Loucy (cell line): ENCODE measurements around the gene WNK4.

Experiments
- H2AFZ ChIP-seq: fragments of 200-600 bp; sonication (generic); 2 replicates; pipeline ENCODE4 v1.6.0; 2016; ENCODE audit warnings: antibody characterized with exemption, mild to moderate bottlenecking, low read length, moderate library complexity
- H3F3A ChIP-seq: fragments of 200-600 bp; 2 replicates; pipeline ENCODE4 v1.6.0; 2016; ENCODE audit warnings: antibody characterized with exemption, low read depth, mild to moderate bottlenecking
- H3K27me3 ChIP-seq: fragments of 200-600 bp; sonication (generic); 2 replicates; pipeline ENCODE4 v1.6.1; 2014; ENCODE audit warnings: low read length, mild to moderate bottlenecking; ENCODE audit not compliant: insufficient read depth, poor library complexity, severe bottlenecking
- H3K36me3 ChIP-seq: fragments of 200-600 bp; sonication (generic); 2 replicates; pipeline ENCODE4 v1.6.1; 2016; ENCODE audit warnings: low read length; ENCODE audit not compliant: insufficient read depth
- H3K4me1 ChIP-seq: fragments of 200-600 bp; sonication (generic); 2 replicates; pipeline ENCODE4 v1.5.1; 2014; ENCODE audit warnings: low read length, mild to moderate bottlenecking; ENCODE audit not compliant: insufficient read depth, poor library complexity, severe bottlenecking
- H3K4me2 ChIP-seq: fragments of 200-600 bp; sonication (generic); 2 replicates; pipeline ENCODE4 v1.6.0; 2014; ENCODE audit warnings: antibody characterized with exemption, low read length, low read depth, mild to moderate bottlenecking; ENCODE audit not compliant: poor library complexity, severe bottlenecking
- H3K4me3 ChIP-seq: fragments of 200-600 bp; sonication (generic); 2 replicates; pipeline ENCODE4 v1.5.1; 2014; ENCODE audit warnings: low read length, mild to moderate bottlenecking, mixed read lengths; ENCODE audit not compliant: poor library complexity, severe bottlenecking
- H3K79me2 ChIP-seq: fragments of 200-600 bp; sonication (generic); 2 replicates; pipeline ENCODE4 v1.6.1; 2014; ENCODE audit warnings: low read length; ENCODE audit not compliant: insufficient read depth
- H3K9ac ChIP-seq: fragments of 200-600 bp; sonication (generic); 2 replicates; pipeline ENCODE4 v1.6.0; 2014; ENCODE audit warnings: mild to moderate bottlenecking, low read depth, low read length, moderate library complexity; ENCODE audit not compliant: poor library complexity, severe bottlenecking
- H3K9me2 ChIP-seq: fragments of 200-600 bp; sonication (generic); replicated peaks from 2 replicates; pipeline ENCODE4 v1.6.1; 2016; ENCODE audit warnings: low read depth, low read length, mixed read lengths
- H3K9me3 ChIP-seq: fragments of 200-600 bp; sonication (generic); 2 replicates; pipeline ENCODE4 v1.6.1; 2014; ENCODE audit warnings: mild to moderate bottlenecking, antibody characterized with exemption, low read length, low read depth; ENCODE audit not compliant: insufficient read depth
- H4K20me1 ChIP-seq: fragments of 200-600 bp; sonication (generic); 2 replicates; pipeline ENCODE4 v1.6.0; 2014; ENCODE audit warnings: antibody characterized with exemption, low read length, mild to moderate bottlenecking; ENCODE audit not compliant: insufficient read depth, poor library complexity, severe bottlenecking
- CTCF ChIP-seq: fragments of 200-600 bp; sonication (generic); conservative IDR thresholded peaks from 2 replicates; pipeline ENCODE4 v1.5.1; 2014; ENCODE audit warnings: mild to moderate bottlenecking, antibody characterized with exemption, low read length
- EZH2phosphoT487 ChIP-seq: fragments of 200-600 bp; IDR thresholded peaks from 2 replicates; pipeline ENCODE4 v1.6.1; 2018; ENCODE audit warnings: antibody characterized with exemption, mild to moderate bottlenecking, moderate library complexity, borderline replicate concordance

The WNK4 gene

GRCh38 chr17:42841975-42842685 is 61.7 kb downstream of the WNK4 start:
- Histone ChIP-seq H3K36me3 (peaks cover 75% of the 10 kb centered on the region; the same call in 1 of the 2 replicates), H3K79me2 (peaks cover 7% of the 10 kb centered on the region; the same call in 1 of the 2 replicates), H4K20me1 (no peaks in the 10 kb centered on the region), H3K9me3 (no peaks in the 10 kb centered on the region), H3K27me3 (no peaks in the 10 kb centered on the region), H3K4me3 (no peak overlapping the region), H3K4me2 (no peak overlapping the region), H3K9me2 (no peaks in the 10 kb centered on the region), H3K4me1 (no peaks in the 10 kb centered on the region), H2AFZ (no peak overlapping the region), H3K9ac (no peak overlapping the region), H3F3A (no peaks in the 10 kb centered on the region)
- TF ChIP-seq CTCF (no peak), EZH2phosphoT487 (no peak)

- H3K79me2 ChIP-seq, result no peaks in the 10 kb centered on the region; the same call in 1 of the 2 replicates
- no peaks in the 10 kb centered on the region for H3K27me3 ChIP-seq
- H3K4me3 ChIP-seq, result no peak overlapping the region
- H3K36me3 ChIP-seq, result peaks cover 64% of the 10 kb centered on the region; the same call in 1 of the 2 replicates
- peak; percentile 81 for TF ChIP-seq CTCF
- no peak for TF ChIP-seq EZH2phosphoT487
- H3K9me3 ChIP-seq, result no peaks in the 10 kb centered on the region
- H3F3A ChIP-seq, result no peaks in the 10 kb centered on the region
- H4K20me1 ChIP-seq, result no peaks in the 10 kb centered on the region
- H3K4me1 ChIP-seq, result no peaks in the 10 kb centered on the region
- no peak overlapping the region for H3K4me2 ChIP-seq
- H3K9me2 ChIP-seq, result no peaks in the 10 kb centered on the region
- H3K9ac ChIP-seq, result no peak overlapping the region
- no peak overlapping the region for H2AFZ ChIP-seq
These were observed 63.0 kb downstream of the WNK4 start for GRCh38 chr17:42843358-42843934.

- H3K4me1 ChIP-seq, result no peaks in the 10 kb centered on the region
- H3K9me2 ChIP-seq, result no peaks in the 10 kb centered on the region
- no peak within 1 kb of the TSS for H3K4me2 ChIP-seq
- no peaks in the 10 kb centered on the region for H3K27me3 ChIP-seq
- H3K36me3 ChIP-seq, result peaks cover 55% of the 10 kb centered on the region; the same call in 1 of the 2 replicates
- H3F3A ChIP-seq, result no peaks in the 10 kb centered on the region
- H4K20me1 ChIP-seq, result no peaks in the 10 kb centered on the region
- H3K9ac ChIP-seq, result no peak within 1 kb of the TSS
- H3K79me2 ChIP-seq, result no peaks in the 10 kb centered on the region; the same call in 1 of the 2 replicates
- no peak within 1 kb of the TSS for H2AFZ ChIP-seq
- H3K9me3 ChIP-seq, result no peaks in the 10 kb centered on the region
- H3K4me3 ChIP-seq, result no peak within 1 kb of the TSS
- TF ChIP-seq CTCF, result no peak
These were observed 63.9 kb downstream of the WNK4 start, which contains the start of gene AOC2 for GRCh38 chr17:42844271-42844670. Gene AOC2, plus strand, starts transcription at chr17:42844580. Its CDS starts 47 bp downstream, at chr17:42844627.
